Measurements from ENCODE around the gene TBC1D10A. TPM values are rescaled to one million over a fixed set of nuclear protein-coding genes. Genes with fewer than 3 reads are reported as not detected.

Gene TBC1D10A
- polyA plus RNA-seq, 3 donors, result 10.7 to 13.2 (median 11.8) TPM

- no peak for DNase-seq (ENCODE audit: low read depth in 3 of 3, low spot score in 2 of 3)
Observed at GRCh38 chr22:30250661-30251267, 76.0 kb downstream of the TBC1D10A start.

- no peak for DNase-seq (ENCODE audit: low read depth in 3 of 3, low spot score in 2 of 3)
Observed at GRCh38 chr22:30250039-30250565, 76.6 kb downstream of the TBC1D10A start.

GRCh38 chr22:30249049-30250038, 77.4 kb downstream of the TBC1D10A start:
- no peak for DNase-seq (ENCODE audit: low read depth in 3 of 3, low spot score in 2 of 3)

GRCh38 chr22:30248484-30248883, 78.3 kb downstream of the TBC1D10A start:
- no peak for DNase-seq (ENCODE audit: low read depth in 3 of 3, low spot score in 2 of 3)

GRCh38 chr22:30247974-30248373, 78.8 kb downstream of the TBC1D10A start:
- no peak for DNase-seq (ENCODE audit: low read depth in 3 of 3, low spot score in 2 of 3)

- DNase-seq (ENCODE audit: low read depth in 3 of 3, low spot score in 2 of 3), result no peak
Observed at GRCh38 chr22:30247561-30247960, 79.2 kb downstream of the TBC1D10A start.

GRCh38 chr22:30246814-30247376, 79.8 kb downstream of the TBC1D10A start:
- DNase-seq (ENCODE audit: low read depth in 3 of 3, low spot score in 2 of 3), result no peak

- DNase-seq (ENCODE audit: low read depth in 3 of 3, low spot score in 2 of 3), result no peak
Observed at GRCh38 chr22:30245985-30246813, 80.5 kb downstream of the TBC1D10A start, which contains the start of gene LIF. Gene LIF (minus strand): TSS chr22:30246759. CDS start chr22:30246695, 64 bp downstream.

- no peak for DNase-seq (ENCODE audit: low read depth in 3 of 3, low spot score in 2 of 3)
Observed at GRCh38 chr22:30245181-30245984, 81.4 kb downstream of the TBC1D10A start.

GRCh38 chr22:30244641-30245040, 82.1 kb downstream of the TBC1D10A start:
- no peak for DNase-seq (ENCODE audit: low read depth in 3 of 3, low spot score in 2 of 3)

- DNase-seq (ENCODE audit: low read depth in 3 of 3, low spot score in 2 of 3), result no peak
Observed at GRCh38 chr22:30244066-30244465, 82.7 kb downstream of the TBC1D10A start.

GRCh38 chr22:30243661-30244060, 83.1 kb downstream of the TBC1D10A start:
- DNase-seq (ENCODE audit: low read depth in 3 of 3, low spot score in 2 of 3), result no peak

Other genes with a start within 250 kb of the TBC1D10A start
- under 1 TPM; 0.06 to 0.39 (median 0.35) TPM for gene HORMAD2, start 246.5 kb downstream of the TBC1D10A start, polyA plus RNA-seq (ENCODE audit: insufficient read length in 3 of 3)
- gene LIF, start 80.2 kb downstream of the TBC1D10A start, polyA plus RNA-seq (ENCODE audit: insufficient read length in 3 of 3), result 1 to 10 TPM; 1.4 to 1.9 (median 1.5) TPM
- gene OSM, start 60.1 kb downstream of the TBC1D10A start, polyA plus RNA-seq (ENCODE audit: insufficient read length in 3 of 3), result under 1 TPM in 2 of 3 donors, not detected in 1; 0.17 to 0.20 TPM
- 10 to 100 TPM in 1 of 3 donors, 1 to 10 TPM in 2; 8.7 to 10.9 (median 9.1) TPM for gene CASTOR1, start 37.4 kb downstream of the TBC1D10A start, polyA plus RNA-seq (ENCODE audit: insufficient read length in 3 of 3)
- 100 to 1,000 TPM; 114 to 133 (median 131) TPM for gene SF3A1, start 30.0 kb upstream of the TBC1D10A start, polyA plus RNA-seq (ENCODE audit: insufficient read length in 3 of 3)
- 1 to 10 TPM; 4.1 to 5.4 (median 5.4) TPM for gene CCDC157, start 30.1 kb upstream of the TBC1D10A start, polyA plus RNA-seq (ENCODE audit: insufficient read length in 3 of 3)
- 10 to 100 TPM; 17.2 to 20.5 (median 19.1) TPM for gene RNF215, start 60.5 kb upstream of the TBC1D10A start, polyA plus RNA-seq (ENCODE audit: insufficient read length in 3 of 3)
- gene SEC14L2, start 70.1 kb upstream of the TBC1D10A start, polyA plus RNA-seq (ENCODE audit: insufficient read length in 3 of 3), result 1 to 10 TPM; 4.4 to 5.2 (median 5.0) TPM
- gene MTFP1, start 98.8 kb upstream of the TBC1D10A start, polyA plus RNA-seq (ENCODE audit: insufficient read length in 3 of 3), result 1 to 10 TPM; 5.1 to 9.4 (median 7.8) TPM
- not detected for gene SEC14L3, start 145.1 kb upstream of the TBC1D10A start, polyA plus RNA-seq (ENCODE audit: insufficient read length in 3 of 3)
- under 1 TPM; 0.17 to 0.60 (median 0.50) TPM for gene SEC14L4, start 178.8 kb upstream of the TBC1D10A start, polyA plus RNA-seq (ENCODE audit: insufficient read length in 3 of 3)
- 1 to 10 TPM; 5.3 to 8.6 (median 6.7) TPM for gene SEC14L6, start 219.8 kb upstream of the TBC1D10A start, polyA plus RNA-seq (ENCODE audit: insufficient read length in 3 of 3)
- 10 to 100 TPM; 18.6 to 27.1 (median 19.4) TPM for gene GAL3ST1, start 247.7 kb upstream of the TBC1D10A start, polyA plus RNA-seq (ENCODE audit: insufficient read length in 3 of 3)

Measured in right renal cortex interstitium (tissue), 3 donors.